Tibial nerve (tissue), 4 donors: ENCODE measurements around the gene ZNF827. TPM values are rescaled to one million over a fixed set of nuclear protein-coding genes. Genes with fewer than 3 reads are reported as not detected.

Experiments used
- DNase-seq, 2 donors: peaks; one replicate each; pipeline ENCODE4 v3.0.0-alpha.2; 2019; ENCODE audit warnings: low spot score in 2 of 2
- H3K27ac ChIP-seq, 4 donors: fragments of 200-600 bp; sonication (generic) in 3 of 4; one replicate each; pipeline ENCODE4 v1.5.1; 2017 to 2019; ENCODE audit warnings: mild to moderate bottlenecking in 1 of 4
- H3K27me3 ChIP-seq, 2 donors: fragments of 200-600 bp; sonication (generic) in 1 of 2; one replicate each; pipeline versions ENCODE4 v1.5.1 to v1.6.0; 2017 to 2019
- H3K36me3 ChIP-seq, 3 donors: fragments of 200-600 bp; sonication (generic); one replicate each; pipeline ENCODE4 v1.5.1; 2018 to 2019
- H3K4me1 ChIP-seq, 4 donors: fragments of 200-600 bp; sonication (generic) in 3 of 4; one replicate each; pipeline ENCODE4 v1.5.1; 2017 to 2019
- H3K4me3 ChIP-seq, 4 donors: fragments of 200-600 bp; sonication (generic) in 3 of 4; one replicate each; pipeline ENCODE4 v1.5.1; 2017 to 2019; ENCODE audit warnings: mild to moderate bottlenecking in 1 of 4, moderate library complexity in 1 of 4
- H3K9me3 ChIP-seq, 4 donors: fragments of 200-600 bp; sonication (generic) in 3 of 4; one replicate each; pipeline ENCODE4 v1.5.1; 2017 to 2019
- CTCF ChIP-seq, 5 experiments: fragments of 200-600 bp in 3 of 5; fragments of 450-650 bp in 2 of 5; sonication (generic) in 3 of 5; IDR thresholded peaks; one replicate each; pipeline ENCODE4 v1.5.1; 2016 to 2019; ENCODE audit warnings: antibody characterized with exemption in 5 of 5, mild to moderate bottlenecking in 3 of 5, moderate library complexity in 2 of 5
- EP300 ChIP-seq, 2 donors: sonication (generic); formaldehyde crosslinking; IDR thresholded peaks; one replicate each; pipeline ENCODE4 v1.6.1; 2017; ENCODE audit warnings: antibody characterized with exemption in 2 of 2, mild to moderate bottlenecking in 1 of 2
- POLR2A ChIP-seq, 2 donors: fragments of 450-650 bp; IDR thresholded peaks; one replicate each; pipeline ENCODE4 v1.6.1; 2017; ENCODE audit warnings: antibody characterized with exemption in 2 of 2, mild to moderate bottlenecking in 2 of 2, moderate library complexity in 2 of 2
- WGBS, 2 donors: methylation state at CpG; one replicate each; pipeline ENCODE4 v1.1.5; 2018; 5-methylcytosine and 5-hydroxymethylcytosine counted together
- total RNA-seq, 4 donors: library from RNA; depleted of rRNA; stranded (reverse); fragments of >200 nt; gene quantifications; one replicate each; pipeline ENCODE4 v1.1.0, GENCODE V29; 2016

ZNF827 gene
- total RNA-seq, 4 donors from 2014 or later = 3.7 to 10.0 (median 6.4) TPM

GRCh38 chr4:145880355-145880960 lies 58.2 kb downstream of the ZNF827 start:
- no peaks in the 10 kb centered on the region for H3K9me3 ChIP-seq
- peaks cover 0 to 10% (median 0%) of the 10 kb centered on the region in 4 donors for H3K4me1 ChIP-seq
- no peaks in the 10 kb centered on the region for H3K27me3 ChIP-seq
- 75 to 83% methylated on average over 9 of the region's 9 CpGs for WGBS, 2 donors
- H3K36me3 ChIP-seq = no peaks in the 10 kb centered on the region
- H3K27ac ChIP-seq = no peak overlapping the region
- DNase-seq = no peak
- TF ChIP-seq CTCF (IDR thresholded peaks at IDR 0.05) (no peak), EP300 (IDR thresholded peaks at IDR 0.05) (no peak), POLR2A (IDR thresholded peaks at IDR 0.05) (no peak)
- H3K4me3 ChIP-seq = no peak overlapping the region

GRCh38 chr4:145879598-145879997 lies 59.0 kb downstream of the ZNF827 start:
- Histone ChIP-seq H3K27ac (no peak overlapping the region), H3K36me3 (no peaks in the 10 kb centered on the region)
- DNase-seq = no peak

GRCh38 chr4:145878501-145879435 lies 59.9 kb downstream of the ZNF827 start:
- Histone ChIP-seq H3K4me1 (peaks cover 0 to 10% (median 0%) of the 10 kb centered on the region in 4 donors), H3K9me3 (no peaks in the 10 kb centered on the region), H3K36me3 (no peaks in the 10 kb centered on the region), H3K4me3 (no peak overlapping the region), H3K27ac (no peak overlapping the region), H3K27me3 (no peaks in the 10 kb centered on the region)
- no peak for DNase-seq
- TF ChIP-seq POLR2A (IDR thresholded peaks at IDR 0.05) = no peak
- no peak for TF ChIP-seq CTCF (IDR thresholded peaks at IDR 0.05)
- no peak for TF ChIP-seq EP300 (IDR thresholded peaks at IDR 0.05)
- WGBS, 2 donors = 71 to 75% methylated on average over 7 of the region's 7 CpGs

More at GRCh38 chr4:145879598-145879997, 59.0 kb downstream of the ZNF827 start:
- TF ChIP-seq CTCF (IDR thresholded peaks at IDR 0.05) (no peak), EP300 (IDR thresholded peaks at IDR 0.05) (no peak), POLR2A (IDR thresholded peaks at IDR 0.05) (no peak)
- no peaks in the 10 kb centered on the region for H3K9me3 ChIP-seq
- no peak overlapping the region for H3K4me3 ChIP-seq
- WGBS, 2 donors = 54 to 62% methylated on average over 3 of the region's 3 CpGs
- peaks cover 0 to 10% (median 0%) of the 10 kb centered on the region in 4 donors for H3K4me1 ChIP-seq
- H3K27me3 ChIP-seq = no peaks in the 10 kb centered on the region

GRCh38 chr4:145876531-145877180 lies 62.0 kb downstream of the ZNF827 start:
- Histone ChIP-seq H3K36me3 (no peaks in the 10 kb centered on the region), H3K27ac (no peak overlapping the region), H3K4me1 (peaks cover 0 to 10% (median 0%) of the 10 kb centered on the region in 4 donors), H3K4me3 (no peak overlapping the region), H3K9me3 (no peaks in the 10 kb centered on the region), H3K27me3 (no peaks in the 10 kb centered on the region)
- 88 to 89% methylated on average over 2 of the region's 2 CpGs for WGBS, 2 donors
- DNase-seq = no peak
- no peak for TF ChIP-seq EP300 (IDR thresholded peaks at IDR 0.05)
- no peak for TF ChIP-seq CTCF (IDR thresholded peaks at IDR 0.05)
- no peak for TF ChIP-seq POLR2A (IDR thresholded peaks at IDR 0.05)
